Activated CD8-positive, alpha-beta memory T cell treated with anti-CD3 and anti-CD28 coated beads, Interleukin-2, amount 50 U/mL, for 4 hours (primary cell): ENCODE data around the gene CCNB2.
"Not testable (repeated sequence)": the region's sequence is repeated elsewhere in the genome, so short reads cannot be mapped to it uniquely, and the experiment has no call there.

Source experiments
- DNase-seq: peaks from one replicate; pipeline ENCODE4 v3.0.0-alpha.2; 2020

The CCNB2 gene

GRCh38 chr15:59104912-59105732, at the start of gene CCNB2:
Gene CCNB2, plus strand, starts transcription at chr15:59105146. Its CDS starts 123 bp downstream, at chr15:59105269.
- peak; percentile 77 for DNase-seq

GRCh38 chr15:59059076-59059597, 45.8 kb upstream of the CCNB2 start:
- no peak for DNase-seq

GRCh38 chr15:59060348-59060747, 44.6 kb upstream of the CCNB2 start:
- DNase-seq: no peak

- DNase-seq: no peak
Measured at GRCh38 chr15:59063042-59063441, 41.9 kb upstream of the CCNB2 start.

GRCh38 chr15:59069430-59069829, 35.5 kb upstream of the CCNB2 start:
- no peak for DNase-seq

GRCh38 chr15:59074607-59075006, 30.3 kb upstream of the CCNB2 start:
- no peak for DNase-seq

GRCh38 chr15:59087731-59088130, 17.2 kb upstream of the CCNB2 start:
- DNase-seq: no peak

- DNase-seq: no peak
Measured at GRCh38 chr15:59094077-59094476, 10.9 kb upstream of the CCNB2 start.

GRCh38 chr15:59096429-59096828, 8.5 kb upstream of the CCNB2 start:
- no peak for DNase-seq

GRCh38 chr15:59099162-59099685, 5.7 kb upstream of the CCNB2 start:
- DNase-seq: no peak

GRCh38 chr15:59104602-59104911, 389 bp upstream of the CCNB2 start:
- no peak for DNase-seq

- DNase-seq: no peak
Measured at GRCh38 chr15:59105854-59106253, 908 bp downstream of the CCNB2 start.

GRCh38 chr15:59111251-59111650, 6.3 kb downstream of the CCNB2 start:
- no peak for DNase-seq

GRCh38 chr15:59115047-59115446, 10.1 kb downstream of the CCNB2 start:
- no peak for DNase-seq

GRCh38 chr15:59116141-59116540, 11.2 kb downstream of the CCNB2 start:
- DNase-seq: no peak

GRCh38 chr15:59116771-59117170, 11.8 kb downstream of the CCNB2 start:
- DNase-seq: no peak

GRCh38 chr15:59119625-59120024, 14.7 kb downstream of the CCNB2 start:
- no peak for DNase-seq

GRCh38 chr15:59120937-59121336, 16.0 kb downstream of the CCNB2 start:
- DNase-seq: no peak

- no peak for DNase-seq
Measured at GRCh38 chr15:59124261-59124660, 19.3 kb downstream of the CCNB2 start.

GRCh38 chr15:59125683-59126082, 20.7 kb downstream of the CCNB2 start:
- not testable (repeated sequence) for DNase-seq

GRCh38 chr15:59127255-59127654, 22.3 kb downstream of the CCNB2 start:
- not testable (repeated sequence) for DNase-seq

GRCh38 chr15:59131456-59131855, 26.5 kb downstream of the CCNB2 start:
- no peak for DNase-seq

- DNase-seq: no peak
Measured at GRCh38 chr15:59131969-59132562, 27.1 kb downstream of the CCNB2 start.

GRCh38 chr15:59133929-59134427, 29.0 kb downstream of the CCNB2 start:
- DNase-seq: no peak
